Left hindlimb (tissue), 1 donor: Measurements from ENCODE around the gene C1orf116.

ENCODE experiments used
- DNase-seq: peaks from one replicate; pipeline ENCODE4 v3.0.0-alpha.2; 2018

The C1orf116 gene

GRCh38 chr1:207018707-207019106 is 13.8 kb downstream of the C1orf116 start:
- no peak for DNase-seq

GRCh38 chr1:207017615-207018559 is 14.7 kb downstream of the C1orf116 start:
- DNase-seq: no peak

GRCh38 chr1:207015791-207016190 is 16.8 kb downstream of the C1orf116 start:
- no peak for DNase-seq

GRCh38 chr1:207014728-207015127 is 17.8 kb downstream of the C1orf116 start:
- DNase-seq: no peak

GRCh38 chr1:207013321-207014085 is 19.1 kb downstream of the C1orf116 start:
- no peak for DNase-seq

- DNase-seq: no peak
These were observed 21.8 kb downstream of the C1orf116 start for GRCh38 chr1:207010726-207011125.

- DNase-seq: no peak
These were observed 22.6 kb downstream of the C1orf116 start for GRCh38 chr1:207009945-207010344.

GRCh38 chr1:207009182-207009850 is 23.2 kb downstream of the C1orf116 start:
- DNase-seq: no peak

- DNase-seq: no peak
These were observed 25.1 kb downstream of the C1orf116 start for GRCh38 chr1:207007352-207008033.

- no peak for DNase-seq
These were observed 25.6 kb downstream of the C1orf116 start for GRCh38 chr1:207006914-207007313.

- no peak for DNase-seq
These were observed 26.5 kb downstream of the C1orf116 start for GRCh38 chr1:207006083-207006482.

GRCh38 chr1:207004931-207005830 is 27.4 kb downstream of the C1orf116 start:
- no peak for DNase-seq

- no peak for DNase-seq
These were observed 29.3 kb downstream of the C1orf116 start for GRCh38 chr1:207003210-207003609.

GRCh38 chr1:207002724-207003146 is 29.8 kb downstream of the C1orf116 start:
- DNase-seq: no peak

GRCh38 chr1:207001492-207002245 is 30.9 kb downstream of the C1orf116 start:
- DNase-seq: no peak

- no peak for DNase-seq
These were observed 31.8 kb downstream of the C1orf116 start for GRCh38 chr1:207000651-207001291.

GRCh38 chr1:206998816-206999215 is 33.7 kb downstream of the C1orf116 start:
- no peak for DNase-seq

- DNase-seq: no peak
These were observed 39.8 kb downstream of the C1orf116 start for GRCh38 chr1:206992790-206993189.

GRCh38 chr1:206987873-206988272 is 44.7 kb downstream of the C1orf116 start:
- DNase-seq: no peak

GRCh38 chr1:206986885-206987284 is 45.7 kb downstream of the C1orf116 start:
- DNase-seq: no peak
